Measurements from ENCODE around the gene RACGAP1. TPM values are rescaled to one million over a fixed set of nuclear protein-coding genes. Genes with fewer than 3 reads are reported as not detected.

Gene RACGAP1
- total and polyA plus RNA-seq, 2 experiments from 2014 or later = 19.0 to 52.8 TPM

- ATAC-seq (no peak), DNase-seq (ENCODE audit: low spot score) (no peak)
- H3K9me2 ChIP-seq (ENCODE audit: insufficient read depth) = no peaks in the 10 kb centered on the region
- peaks cover 3% of the 10 kb centered on the region; the same call in 1 of the 2 replicates for H4K20me1 ChIP-seq (replicated peaks; ENCODE audit: insufficient read depth)
- no peaks in the 10 kb centered on the region for H3K4me1 ChIP-seq (ENCODE audit: insufficient read depth)
- TF ChIP-seq NANOG (IDR thresholded peaks at IDR 0.05; ENCODE audit: borderline replicate concordance) = no peak
- TF ChIP-seq STAT1 (IDR thresholded peaks at IDR 0.05; ENCODE audit: unreplicated experiment) = no peak
- no peak for TF ChIP-seq ZNF114 (CRISPR knock-in tag; IDR thresholded peaks at IDR 0.05)
- no peak for TF ChIP-seq CTCF (conservative IDR thresholded peaks at IDR 0.05; ENCODE audit: low read depth in 2 of 2)
- no peak for TF ChIP-seq CREB1 (CRISPR knock-in tag; IDR thresholded peaks at IDR 0.05; ENCODE audit: low read depth)
- peaks cover 8% of the 10 kb centered on the region; the same call in 1 of the 2 replicates for H3K36me3 ChIP-seq (ENCODE audit: insufficient read depth)
- H3K4me2 ChIP-seq = no peak overlapping the region
- H3K27me3 Mint-ChIP-seq (ENCODE audit: insufficient read depth, low read depth, poor library complexity) = peaks cover 2% of the 10 kb centered on the region
- no peaks in the 10 kb centered on the region for H3F3A ChIP-seq (replicated peaks; ENCODE audit: low read depth)
- no peaks in the 10 kb centered on the region for H3K27me3 ChIP-seq (ENCODE audit: insufficient read depth)
- peaks cover 28% of the 10 kb centered on the region for H3K36me3 Mint-ChIP-seq (ENCODE audit: low read depth)
- H2AFZ ChIP-seq = no peak overlapping the region
- no peak overlapping the region for H3K4me3 ChIP-seq
- 0 out of 2 replicates have a peak, but pooled peaks cover 2% of the 10 kb centered on the region for H3K79me2 ChIP-seq (replicated peaks; ENCODE audit: insufficient read depth)
- H3K4me1 Mint-ChIP-seq = no peaks in the 10 kb centered on the region
- H3K9me3 Mint-ChIP-seq = no peaks in the 10 kb centered on the region
- H3K27ac ChIP-seq (ENCODE audit: low read depth) = no peak overlapping the region
- H3K27ac Mint-ChIP-seq = no peak overlapping the region
- H3K4me3 Mint-ChIP-seq = no peak overlapping the region
Observed at GRCh38 chr12:50006280-50006679, 19.0 kb downstream of the RACGAP1 start.

GRCh38 chr12:50005175-50005574 lies 20.1 kb downstream of the RACGAP1 start:
- DNase-seq (ENCODE audit: low spot score) (no peak), ATAC-seq (no peak)
- peaks cover 35% of the 10 kb centered on the region for H3K36me3 Mint-ChIP-seq (ENCODE audit: low read depth)
- Histone ChIP-seq H3F3A (replicated peaks; ENCODE audit: low read depth) (no peaks in the 10 kb centered on the region), H3K79me2 (replicated peaks; ENCODE audit: insufficient read depth) (no peaks in the 10 kb centered on the region), H3K9me2 (ENCODE audit: insufficient read depth) (no peaks in the 10 kb centered on the region), H3K4me2 (no peak overlapping the region), H2AFZ (no peak overlapping the region), H3K27me3 (ENCODE audit: insufficient read depth) (no peaks in the 10 kb centered on the region), H3K27ac (ENCODE audit: low read depth) (no peak overlapping the region), H3K4me3 (no peak overlapping the region), H3K4me1 (ENCODE audit: insufficient read depth) (no peaks in the 10 kb centered on the region), H4K20me1 (replicated peaks; ENCODE audit: insufficient read depth) (peaks cover 3% of the 10 kb centered on the region; the same call in 1 of the 2 replicates), H3K36me3 (ENCODE audit: insufficient read depth) (peaks cover 19% of the 10 kb centered on the region; the same call in 1 of the 2 replicates)
- TF ChIP-seq EZH2phosphoT487 (IDR thresholded peaks at IDR 0.05; ENCODE audit: unreplicated experiment) = no peak
- H3K4me3 Mint-ChIP-seq = no peak overlapping the region
- no peaks in the 10 kb centered on the region for H3K9me3 Mint-ChIP-seq
- H3K4me1 Mint-ChIP-seq = no peaks in the 10 kb centered on the region
- no peaks in the 10 kb centered on the region for H3K27me3 Mint-ChIP-seq (ENCODE audit: insufficient read depth, low read depth, poor library complexity)
- H3K27ac Mint-ChIP-seq = no peak overlapping the region

GRCh38 chr12:50004696-50005095 lies 20.6 kb downstream of the RACGAP1 start:
- Histone ChIP-seq H3K27me3 (ENCODE audit: insufficient read depth) (no peaks in the 10 kb centered on the region), H3K4me1 (ENCODE audit: insufficient read depth) (no peaks in the 10 kb centered on the region), H3K27ac (ENCODE audit: low read depth) (no peak overlapping the region), H3K4me3 (no peak overlapping the region), H3K9me2 (ENCODE audit: insufficient read depth) (no peaks in the 10 kb centered on the region), H2AFZ (no peak overlapping the region), H4K20me1 (replicated peaks; ENCODE audit: insufficient read depth) (peaks cover 3% of the 10 kb centered on the region; the same call in 1 of the 2 replicates), H3K4me2 (no peak overlapping the region), H3K79me2 (replicated peaks; ENCODE audit: insufficient read depth) (no peaks in the 10 kb centered on the region), H3K36me3 (ENCODE audit: insufficient read depth) (peaks cover 20% of the 10 kb centered on the region; the same call in 1 of the 2 replicates), H3F3A (replicated peaks; ENCODE audit: low read depth) (no peaks in the 10 kb centered on the region)
- Mint-ChIP-seq H3K27ac (no peak overlapping the region), H3K36me3 (ENCODE audit: low read depth) (peaks cover 37% of the 10 kb centered on the region), H3K4me3 (no peak overlapping the region), H3K9me3 (no peaks in the 10 kb centered on the region), H3K27me3 (ENCODE audit: insufficient read depth, low read depth, poor library complexity) (no peaks in the 10 kb centered on the region), H3K4me1 (no peaks in the 10 kb centered on the region)
- no peak for TF ChIP-seq STAT1 (IDR thresholded peaks at IDR 0.05; ENCODE audit: unreplicated experiment)
- TF ChIP-seq CTCF (conservative IDR thresholded peaks at IDR 0.05; ENCODE audit: low read depth in 2 of 2) = no peak
- ATAC-seq (no peak), DNase-seq (ENCODE audit: low spot score) (no peak)

Measured in GM23338 (cell line).